Ectodermal cell (in vitro differentiated cells): ENCODE measurements around the gene SLC26A3.

Experiments used
- H3K27ac ChIP-seq: 2 replicates; pipeline ENCODE4 v1.7.0; 2013; ENCODE audit warnings: mild to moderate bottlenecking, low read depth, low read length; ENCODE audit not compliant: insufficient read depth, poor library complexity, severe bottlenecking
- H3K27me3 ChIP-seq: 2 replicates; pipeline ENCODE4 v1.7.0; 2013; ENCODE audit warnings: mild to moderate bottlenecking, low read length; ENCODE audit not compliant: insufficient read depth, control insufficient read depth, poor library complexity, severe bottlenecking
- H3K36me3 ChIP-seq: one replicate; pipeline ENCODE4 v1.7.0; 2013; ENCODE audit warnings: low read length; ENCODE audit not compliant: control insufficient read depth, insufficient read depth
- H3K4me1 ChIP-seq: one replicate; pipeline ENCODE4 v1.7.0; 2013; ENCODE audit warnings: low read length; ENCODE audit not compliant: control insufficient read depth, insufficient read depth
- H3K4me3 ChIP-seq: 2 replicates; pipeline ENCODE4 v1.7.0; 2013; ENCODE audit warnings: low read depth, low read length, control low read depth; ENCODE audit not compliant: insufficient read depth
- H3K9me3 ChIP-seq: 2 replicates; pipeline ENCODE4 v1.7.0; 2013; ENCODE audit warnings: mild to moderate bottlenecking, low read length, moderate library complexity; ENCODE audit not compliant: control insufficient read depth
- WGBS, 2 experiments: methylation state at CpG; one replicate each; pipeline ENCODE4 v1.1.7; 2013; ENCODE audit warnings: missing lambda C conversion rate in 2 of 2; 5-methylcytosine and 5-hydroxymethylcytosine counted together

SLC26A3 gene

DNA sequence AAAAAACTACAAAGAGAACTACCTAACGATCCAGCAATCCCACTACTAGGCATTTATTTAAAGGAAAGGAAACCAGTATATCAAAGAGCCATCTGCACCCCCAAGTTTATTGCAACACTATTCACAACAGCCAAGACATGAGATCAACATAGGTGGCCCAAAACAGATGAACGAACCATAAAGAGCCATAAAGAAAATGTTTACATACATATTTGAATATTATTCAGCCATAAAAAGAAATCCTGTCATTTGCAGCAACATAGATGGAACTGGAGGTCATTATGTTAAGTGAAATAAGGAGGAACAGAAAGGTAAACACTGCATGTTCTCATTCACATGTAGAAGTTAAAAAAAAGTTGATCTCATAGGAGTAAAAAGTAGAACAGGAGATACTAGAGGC lies 15.6 kb upstream of the SLC26A3 start:
- no peaks in the 10 kb centered on the region for H3K4me1 ChIP-seq
- H3K36me3 ChIP-seq: no peaks in the 10 kb centered on the region
- WGBS, 2 experiments: 79 to 100% methylated on average over 1 to 2 of the region's 2 CpGs
- H3K27me3 ChIP-seq: no peaks in the 10 kb centered on the region
- H3K9me3 ChIP-seq: no peaks in the 10 kb centered on the region
- no peak overlapping the region for H3K27ac ChIP-seq
- H3K4me3 ChIP-seq: no peak overlapping the region

- H3K4me1 ChIP-seq: no peaks in the 10 kb centered on the region
- WGBS, 2 experiments: 90 to 93% methylated on average over 6 of the region's 6 CpGs
- no peak overlapping the region for H3K27ac ChIP-seq
- H3K9me3 ChIP-seq: no peaks in the 10 kb centered on the region
- no peak overlapping the region for H3K4me3 ChIP-seq
- no peaks in the 10 kb centered on the region for H3K36me3 ChIP-seq
- no peaks in the 10 kb centered on the region for H3K27me3 ChIP-seq
These were observed 13.1 kb upstream of the SLC26A3 start for GRCh38 chr7:107816011-107816566.

DNA sequence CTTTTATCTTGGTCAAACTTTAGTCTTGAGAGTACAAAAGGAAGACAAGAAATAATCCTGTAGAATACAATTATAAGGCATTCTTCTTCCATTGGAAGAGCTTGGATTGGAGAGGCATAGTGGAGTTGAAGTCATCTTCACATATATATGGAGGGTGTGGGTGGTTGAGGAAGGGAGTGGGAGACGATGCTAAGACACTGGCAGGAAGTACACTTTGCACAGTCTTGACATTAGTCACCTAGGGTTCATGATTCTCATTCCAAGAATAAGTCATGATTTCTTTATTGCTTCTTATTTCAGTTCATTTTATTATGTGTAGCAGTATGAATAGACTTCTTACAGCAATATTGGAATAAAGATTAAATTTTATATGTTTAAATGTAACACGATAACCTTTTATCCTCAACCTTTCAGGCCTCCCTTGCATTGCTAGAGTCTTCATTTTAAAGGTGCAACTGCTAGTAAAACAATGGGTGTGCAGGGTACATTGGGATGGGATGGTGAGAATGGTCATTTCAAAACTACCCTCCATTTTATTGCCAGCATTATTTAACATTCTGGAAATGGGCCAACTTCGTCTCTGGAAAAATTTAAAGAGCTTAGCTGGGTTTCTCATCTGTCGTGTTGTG lies 12.3 kb upstream of the SLC26A3 start:
- Histone ChIP-seq H3K27me3 (no peaks in the 10 kb centered on the region), H3K4me3 (no peak overlapping the region), H3K4me1 (no peaks in the 10 kb centered on the region), H3K36me3 (no peaks in the 10 kb centered on the region), H3K9me3 (no peaks in the 10 kb centered on the region), H3K27ac (no peak overlapping the region)
- WGBS, 2 experiments: 78 to 83% methylated on average over 3 of the region's 4 CpGs

- Histone ChIP-seq H3K4me1 (no peaks in the 10 kb centered on the region), H3K9me3 (no peaks in the 10 kb centered on the region), H3K36me3 (no peaks in the 10 kb centered on the region), H3K4me3 (no peak overlapping the region), H3K27me3 (no peaks in the 10 kb centered on the region), H3K27ac (no peak overlapping the region)
- WGBS, 2 experiments: 95% methylated on average over 2 to 3 of the region's 3 CpGs
These were observed 10.5 kb upstream of the SLC26A3 start for GRCh38 chr7:107813524-107813923.

- Histone ChIP-seq H3K27me3 (no peaks in the 10 kb centered on the region), H3K9me3 (no peaks in the 10 kb centered on the region), H3K4me1 (no peaks in the 10 kb centered on the region), H3K4me3 (no peak overlapping the region), H3K27ac (no peak overlapping the region), H3K36me3 (no peaks in the 10 kb centered on the region)
- WGBS, 2 experiments: 91% methylated on average over 4 to 5 of the region's 5 CpGs
These were observed 8.9 kb upstream of the SLC26A3 start for GRCh38 chr7:107811934-107812333.

DNA sequence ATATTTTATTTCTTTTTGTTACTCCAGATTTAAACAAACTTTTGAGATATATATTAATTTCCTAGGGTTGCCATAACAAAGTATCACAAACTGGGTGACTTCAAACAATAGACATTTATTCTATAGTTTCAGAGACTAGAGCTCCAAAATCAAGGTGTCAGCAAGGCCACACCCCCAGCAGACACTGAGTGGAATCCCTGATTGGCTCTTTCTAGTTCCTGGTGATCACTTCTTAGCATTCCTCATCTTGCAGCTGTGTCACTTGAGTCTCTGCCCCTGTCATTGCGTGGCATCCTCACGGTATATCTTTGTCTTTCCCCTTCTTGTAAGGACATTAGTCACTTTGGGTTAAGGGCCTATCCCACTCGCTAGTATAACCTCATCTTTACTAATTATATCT lies 7.6 kb upstream of the SLC26A3 start:
- WGBS, 2 experiments: 82 to 84% methylated on average over 3 of the region's 3 CpGs
- no peaks in the 10 kb centered on the region for H3K4me1 ChIP-seq
- H3K36me3 ChIP-seq: no peaks in the 10 kb centered on the region
- no peaks in the 10 kb centered on the region for H3K9me3 ChIP-seq
- no peak overlapping the region for H3K4me3 ChIP-seq
- H3K27me3 ChIP-seq: no peaks in the 10 kb centered on the region
- H3K27ac ChIP-seq: no peak overlapping the region

DNA sequence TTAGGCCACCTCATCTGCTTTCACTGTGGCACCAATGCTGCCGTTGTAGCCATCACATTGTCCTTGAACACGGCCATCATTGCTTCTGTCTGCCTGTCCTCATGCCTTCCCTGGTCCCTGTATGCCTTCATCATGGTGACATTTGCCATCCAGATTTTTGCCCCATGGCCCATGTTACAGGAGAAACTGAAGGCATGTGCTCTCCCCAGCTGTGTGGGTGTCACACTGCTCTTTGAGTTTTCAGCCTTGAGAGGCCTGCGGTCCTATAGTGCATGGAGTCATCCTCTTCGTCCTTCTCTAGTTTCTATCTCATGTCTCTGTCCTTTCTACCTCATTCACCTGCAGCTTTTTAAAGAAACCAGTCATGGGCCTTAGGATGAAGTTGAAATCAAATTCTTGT lies 6.2 kb upstream of the SLC26A3 start:
- Histone ChIP-seq H3K4me1 (no peaks in the 10 kb centered on the region), H3K27ac (no peak overlapping the region), H3K9me3 (no peaks in the 10 kb centered on the region), H3K4me3 (no peak overlapping the region), H3K27me3 (no peaks in the 10 kb centered on the region), H3K36me3 (no peaks in the 10 kb centered on the region)
- 94% methylated on average over 4 of the region's 4 CpGs for WGBS, 2 experiments

DNA sequence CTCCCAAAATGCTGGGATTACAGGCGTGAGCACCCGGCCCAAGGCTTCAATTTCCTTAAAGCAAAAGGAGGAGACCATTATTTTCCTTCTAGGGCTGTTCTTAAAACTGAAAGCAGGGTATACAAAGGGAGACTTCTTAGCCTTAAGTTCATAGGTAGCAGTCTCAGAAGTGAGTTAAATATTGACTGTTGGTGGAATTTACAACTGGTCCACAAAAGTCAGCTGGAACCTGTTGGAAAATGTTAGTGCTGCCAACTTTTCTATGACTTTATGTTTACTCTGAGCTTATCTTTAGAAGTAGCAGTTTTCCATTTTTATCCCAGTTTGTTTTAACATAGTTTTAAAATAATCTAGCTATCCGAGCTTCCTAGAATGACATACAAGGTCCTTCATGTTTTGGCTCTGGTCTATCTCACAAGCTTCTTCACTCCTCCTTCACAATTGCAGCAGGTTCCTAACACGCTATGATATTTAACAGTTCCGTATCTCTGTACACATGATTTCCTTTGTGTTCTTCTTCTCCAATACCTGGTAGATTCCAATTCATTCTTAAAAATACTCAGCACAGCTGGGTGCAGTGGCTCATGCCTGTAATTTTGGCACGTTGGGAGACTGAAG lies 3.3 kb downstream of the SLC26A3 start:
- H3K4me1 ChIP-seq: no peaks in the 10 kb centered on the region
- no peaks in the 10 kb centered on the region for H3K27me3 ChIP-seq
- 76 to 79% methylated on average over 6 of the region's 6 CpGs for WGBS, 2 experiments
- H3K4me3 ChIP-seq: no peak overlapping the region
- no peaks in the 10 kb centered on the region for H3K9me3 ChIP-seq
- H3K36me3 ChIP-seq: no peaks in the 10 kb centered on the region
- H3K27ac ChIP-seq: no peak overlapping the region

GRCh38 chr7:107792364-107792763 lies 10.7 kb downstream of the SLC26A3 start:
- Histone ChIP-seq H3K27ac (no peak overlapping the region), H3K4me1 (no peaks in the 10 kb centered on the region), H3K9me3 (no peaks in the 10 kb centered on the region), H3K4me3 (no peak overlapping the region), H3K27me3 (no peaks in the 10 kb centered on the region), H3K36me3 (no peaks in the 10 kb centered on the region)
- WGBS, 2 experiments: 96% methylated on average over 6 of the region's 6 CpGs

GRCh38 chr7:107789647-107790046 lies 13.4 kb downstream of the SLC26A3 start:
- Histone ChIP-seq H3K27ac (no peak overlapping the region), H3K27me3 (no peaks in the 10 kb centered on the region), H3K4me3 (no peak overlapping the region), H3K9me3 (no peaks in the 10 kb centered on the region), H3K4me1 (no peaks in the 10 kb centered on the region), H3K36me3 (no peaks in the 10 kb centered on the region)
- WGBS, 2 experiments: 95% methylated on average over 6 of the region's 6 CpGs
